ENCODE data around the gene EEFSEC.

EEFSEC gene

GRCh38 chr3:128341659-128342395 is 188.5 kb downstream of the EEFSEC start:
- DNase-seq (ENCODE audit: low read depth in 1 of 2, low spot score in 1 of 2): no peak
- Histone ChIP-seq H3K27ac (replicated peaks) (no peak overlapping the region), H3K27me3 (ENCODE audit: insufficient read depth, poor library complexity, severe bottlenecking) (no peaks in the 10 kb centered on the region), H3K4me3 (replicated peaks; ENCODE audit: insufficient read depth, low read length) (no peak overlapping the region)
- TF ChIP-seq SPI1 (IDR thresholded peaks at IDR 0.05; ENCODE audit: borderline replicate concordance, low read depth) (no peak), POLR2AphosphoS5 (IDR thresholded peaks at IDR 0.05; ENCODE audit: low read depth) (no peak), REST (IDR thresholded peaks at IDR 0.05; ENCODE audit: insufficient replicate concordance, low read depth) (no peak), GABPA (IDR thresholded peaks at IDR 0.05; ENCODE audit: low read depth) (no peak), CTCF (IDR thresholded peaks at IDR 0.05; ENCODE audit: insufficient read depth, low read length) (no peak)

GRCh38 chr3:128342701-128343180 is 189.5 kb downstream of the EEFSEC start:
- Histone ChIP-seq H3K27ac (replicated peaks) (no peak overlapping the region), H3K4me3 (replicated peaks; ENCODE audit: insufficient read depth, low read length) (no peak overlapping the region), H3K27me3 (ENCODE audit: insufficient read depth, poor library complexity, severe bottlenecking) (no peaks in the 10 kb centered on the region)
- DNase-seq (ENCODE audit: low read depth in 1 of 2, low spot score in 1 of 2): no peak
- TF ChIP-seq GABPA (IDR thresholded peaks at IDR 0.05; ENCODE audit: low read depth) (no peak), CTCF (IDR thresholded peaks at IDR 0.05; ENCODE audit: insufficient read depth, low read length) (no peak), POLR2AphosphoS5 (IDR thresholded peaks at IDR 0.05; ENCODE audit: low read depth) (no peak), SPI1 (IDR thresholded peaks at IDR 0.05; ENCODE audit: borderline replicate concordance, low read depth) (no peak), REST (IDR thresholded peaks at IDR 0.05; ENCODE audit: insufficient replicate concordance, low read depth) (no peak)

GRCh38 chr3:128343287-128344051 is 190.2 kb downstream of the EEFSEC start:
- Histone ChIP-seq H3K27me3 (ENCODE audit: insufficient read depth, poor library complexity, severe bottlenecking) (no peaks in the 10 kb centered on the region), H3K27ac (replicated peaks) (no peak overlapping the region), H3K4me3 (replicated peaks; ENCODE audit: insufficient read depth, low read length) (no peak overlapping the region)
- DNase-seq (ENCODE audit: low read depth in 1 of 2, low spot score in 1 of 2): no peak
- TF ChIP-seq SPI1 (IDR thresholded peaks at IDR 0.05; ENCODE audit: borderline replicate concordance, low read depth) (no peak), REST (IDR thresholded peaks at IDR 0.05; ENCODE audit: insufficient replicate concordance, low read depth) (no peak), GABPA (IDR thresholded peaks at IDR 0.05; ENCODE audit: low read depth) (no peak), POLR2AphosphoS5 (IDR thresholded peaks at IDR 0.05; ENCODE audit: low read depth) (no peak), CTCF (IDR thresholded peaks at IDR 0.05; ENCODE audit: insufficient read depth, low read length) (no peak)

All from HL-60 (cell line).